ENCODE measurements around the gene TBC1D1.

DNA sequence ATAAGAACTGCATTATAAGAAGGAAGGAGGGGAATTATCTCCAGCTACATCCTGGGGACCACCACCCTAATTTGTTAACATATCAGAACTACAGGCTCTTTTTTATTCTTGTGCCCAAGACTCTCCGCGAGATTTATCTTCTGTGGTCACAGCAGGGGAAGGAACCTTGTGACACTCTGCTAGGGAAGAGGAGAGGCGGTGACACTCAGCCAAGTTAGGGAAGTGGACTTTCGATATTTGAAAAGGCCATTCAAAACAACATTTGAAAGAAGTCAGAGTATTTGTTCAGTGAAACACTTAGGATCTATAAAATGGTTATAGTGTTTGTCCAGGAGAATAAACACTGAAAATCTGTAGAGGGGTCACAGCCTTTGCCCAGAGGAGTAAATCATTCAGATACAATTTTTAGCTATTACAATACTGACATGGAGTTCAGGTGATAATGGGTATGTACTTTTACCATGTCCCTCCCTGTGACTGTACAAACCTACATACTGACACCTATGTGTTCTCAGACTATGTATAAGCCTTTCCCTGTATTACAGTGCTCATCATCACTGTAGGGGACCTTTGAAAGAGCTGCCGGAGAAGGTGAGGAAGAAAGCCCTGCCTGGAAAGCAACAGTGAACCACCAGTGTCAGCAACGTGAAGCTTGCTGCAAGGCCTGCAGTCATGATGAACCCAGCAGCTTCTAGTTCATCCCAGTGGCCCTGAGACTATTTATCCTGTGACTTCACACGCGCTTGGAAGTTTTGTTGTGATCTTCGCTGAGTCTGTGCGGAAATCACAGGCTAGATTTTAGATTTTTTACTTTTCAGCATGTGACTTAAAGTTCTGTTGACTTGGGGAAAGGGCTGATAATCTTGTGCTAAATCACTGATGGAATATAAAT lies 60.8 kb downstream of the TBC1D1 start:
- no peak for TF ChIP-seq CTCF (IDR thresholded peaks at IDR 0.05)
- TF ChIP-seq POLR2A (IDR thresholded peaks at IDR 0.05): no peak

All from body of pancreas (tissue), 4 donors.